ENCODE data around the gene NDUFS6.

The NDUFS6 gene

DNA sequence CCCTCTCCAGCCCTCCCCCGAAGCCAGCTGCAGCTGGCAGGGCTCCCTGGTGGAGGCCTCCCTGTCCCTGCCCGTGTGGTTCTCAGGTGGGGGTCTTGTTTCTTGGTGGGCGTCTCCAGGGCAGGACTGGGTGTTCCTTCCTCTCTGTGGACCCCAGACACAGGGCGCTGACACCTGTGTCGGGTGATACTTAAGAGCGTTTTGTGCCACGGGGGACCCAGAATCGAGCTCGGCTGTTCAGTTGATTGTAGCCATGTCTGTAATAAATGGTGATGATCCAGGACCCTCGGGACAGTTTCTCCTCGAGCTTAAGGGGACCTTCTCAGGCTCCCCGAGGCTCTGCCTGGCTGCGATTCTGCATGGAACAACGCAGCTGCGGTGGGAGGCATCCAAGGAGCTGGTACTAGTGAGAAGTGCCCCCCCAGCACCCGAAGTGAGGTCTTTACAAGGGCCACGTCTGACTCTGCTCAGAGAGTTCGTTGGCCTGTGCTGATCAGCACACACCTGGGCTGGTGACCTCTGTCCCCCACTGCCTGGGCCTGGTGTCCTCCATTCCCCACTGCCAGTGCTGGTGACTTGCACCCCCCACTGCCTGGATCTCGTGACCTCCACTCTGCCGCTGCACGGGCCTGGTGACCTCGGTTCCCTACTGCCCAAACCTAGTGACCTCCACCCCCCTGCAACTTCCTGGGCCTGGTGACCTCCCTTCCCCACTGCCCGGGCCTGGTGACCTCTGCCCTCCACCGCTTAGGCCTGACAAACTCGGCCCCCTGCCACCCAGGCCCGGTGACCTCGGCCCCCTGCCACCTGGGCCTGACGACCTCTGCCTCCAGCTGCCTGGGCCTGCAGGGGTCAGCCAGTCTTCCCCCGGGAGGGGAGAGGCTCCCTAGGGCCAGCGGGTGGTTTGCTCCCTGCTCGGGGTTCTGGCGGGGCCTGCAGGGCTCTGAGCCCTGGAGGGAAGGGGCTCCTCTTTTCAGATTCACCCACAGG is 36.0 kb downstream of the NDUFS6 start:
- H3K79me2 ChIP-seq (ENCODE audit: control insufficient read depth, insufficient read depth, low read length, poor library complexity) = no peaks in the 10 kb centered on the region
- H3K79me1 ChIP-seq (ENCODE audit: low read length) = no peaks in the 10 kb centered on the region
- H4K8ac ChIP-seq (ENCODE audit: low read depth, low read length) = no peak overlapping the region
- no peaks in the 10 kb centered on the region for H3K36me3 ChIP-seq (ENCODE audit: control insufficient read depth in 1 of 2, insufficient read depth in 2 of 2, low read length in 2 of 2)
- no peak overlapping the region for H3K18ac ChIP-seq (ENCODE audit: low read length)
- H3K14ac ChIP-seq (ENCODE audit: low read length) = peak overlapping the region; percentile 41
- no peak overlapping the region for H3K4me2 ChIP-seq (ENCODE audit: low read length)
- no peak overlapping the region for H2BK5ac ChIP-seq (ENCODE audit: low read depth, low read length, poor library complexity)
- no peak overlapping the region for H3K9ac ChIP-seq (ENCODE audit: low read length)
- no peak overlapping the region for H3K4ac ChIP-seq (ENCODE audit: low read depth, low read length)
- H3K4me1 ChIP-seq (ENCODE audit: control insufficient read depth in 1 of 2, insufficient read depth in 2 of 2, low read length in 2 of 2) = peaks cover 18 to 26% of the 10 kb centered on the region in 2 experiments
- peak overlapping the region; percentile 8 for H3K4me3 ChIP-seq (ENCODE audit: low read depth, low read length)
- no peak overlapping the region for H2AFZ ChIP-seq (ENCODE audit: insufficient read depth, low read length, poor library complexity)
- no peaks in the 10 kb centered on the region for H3K27me3 ChIP-seq (ENCODE audit: insufficient read depth, low read length)
- no peak overlapping the region for H2BK12ac ChIP-seq (ENCODE audit: low read length)
- no peak overlapping the region for H2BK120ac ChIP-seq (ENCODE audit: insufficient read depth, low read length, poor library complexity)
- peak overlapping the region; percentile 33 for H4K91ac ChIP-seq (ENCODE audit: low read depth, low read length)
- no peak overlapping the region for H4K12ac ChIP-seq (ENCODE audit: low read depth, low read length)
- H2AK5ac ChIP-seq (ENCODE audit: low read length) = no peak overlapping the region
- H3K9me3 ChIP-seq (ENCODE audit: insufficient read depth, low read depth, low read length) = peaks cover 3% of the 10 kb centered on the region
- DNase-seq = no peak
- no CpG with 5 or more reads among the region's 32 CpGs for WGBS (ENCODE audit: extremely low coverage, insufficient coverage, insufficient read length)
- H3K23ac ChIP-seq (ENCODE audit: low read length) = no peak overlapping the region
- H3K27ac ChIP-seq (ENCODE audit: low read depth, low read length) = no peak overlapping the region

DNA sequence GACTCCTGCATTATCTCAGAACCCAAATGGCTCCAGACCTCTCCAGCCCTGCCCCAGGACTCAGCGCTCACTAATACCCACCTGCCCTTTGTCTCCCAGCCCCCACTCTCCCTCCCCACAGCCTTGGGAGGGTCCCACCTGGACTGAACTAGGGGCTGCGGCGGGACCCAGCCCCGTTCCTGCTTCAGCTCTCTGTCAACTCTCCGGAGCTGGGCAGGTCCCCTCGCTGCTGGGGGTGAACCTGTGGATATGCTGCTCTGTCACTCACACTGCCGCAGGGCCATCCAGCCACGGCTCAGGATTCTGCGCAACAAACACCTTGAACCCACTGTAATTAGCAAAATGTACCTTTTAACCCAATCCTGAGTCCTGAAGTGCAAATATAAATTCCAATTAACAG is 36.8 kb downstream of the NDUFS6 start:
- WGBS (ENCODE audit: extremely low coverage, insufficient coverage, insufficient read length) = no CpG with 5 or more reads among the region's 9 CpGs
- H4K12ac ChIP-seq (ENCODE audit: low read depth, low read length) = no peak overlapping the region
- no peak for DNase-seq

DNA sequence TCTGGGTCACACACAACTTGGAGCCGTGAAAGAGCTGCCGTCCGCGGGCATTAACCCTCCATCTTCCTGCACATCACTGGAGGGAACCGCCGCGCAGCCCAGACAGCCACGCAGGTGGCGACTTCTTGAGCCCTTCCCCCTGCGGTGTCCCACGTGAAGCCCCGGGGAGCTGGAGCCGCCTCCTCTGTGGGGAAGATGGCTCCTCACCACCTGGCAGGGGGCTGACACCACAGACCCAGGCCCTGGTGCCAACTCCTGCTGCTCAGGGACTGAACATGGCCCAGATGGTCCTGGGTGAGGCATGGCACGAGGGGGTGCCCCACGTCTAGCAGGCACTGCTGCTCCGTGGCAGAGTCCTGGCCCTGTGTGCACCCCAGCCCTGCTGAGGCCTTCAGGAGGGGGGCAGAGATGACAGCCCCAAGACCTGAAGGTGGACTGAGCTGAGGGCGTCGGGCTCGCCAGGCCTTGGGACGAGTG is 38.9 kb downstream of the NDUFS6 start:
- H3K9me3 ChIP-seq (ENCODE audit: insufficient read depth, low read depth, low read length) = peaks cover 3% of the 10 kb centered on the region
- no peak overlapping the region for H4K91ac ChIP-seq (ENCODE audit: low read depth, low read length)
- no peak overlapping the region for H2BK12ac ChIP-seq (ENCODE audit: low read length)
- no peak overlapping the region for H3K14ac ChIP-seq (ENCODE audit: low read length)
- no peak overlapping the region for H2AK5ac ChIP-seq (ENCODE audit: low read length)
- H3K79me1 ChIP-seq (ENCODE audit: low read length) = no peaks in the 10 kb centered on the region
- WGBS (ENCODE audit: extremely low coverage, insufficient coverage, insufficient read length) = no CpG with 5 or more reads among the region's 20 CpGs
- H3K23ac ChIP-seq (ENCODE audit: low read length) = no peak overlapping the region
- no peak overlapping the region for H4K12ac ChIP-seq (ENCODE audit: low read depth, low read length)
- no peak overlapping the region for H2BK120ac ChIP-seq (ENCODE audit: insufficient read depth, low read length, poor library complexity)
- H3K18ac ChIP-seq (ENCODE audit: low read length) = no peak overlapping the region
- no peak overlapping the region for H3K9ac ChIP-seq (ENCODE audit: low read length)
- DNase-seq = no peak
- H3K4me1 ChIP-seq (ENCODE audit: control insufficient read depth in 1 of 2, insufficient read depth in 2 of 2, low read length in 2 of 2) = peaks cover 15 to 22% of the 10 kb centered on the region in 2 experiments
- no peaks in the 10 kb centered on the region for H3K79me2 ChIP-seq (ENCODE audit: control insufficient read depth, insufficient read depth, low read length, poor library complexity)
- no peak overlapping the region for H3K27ac ChIP-seq (ENCODE audit: low read depth, low read length)
- H3K4ac ChIP-seq (ENCODE audit: low read depth, low read length) = no peak overlapping the region
- H4K8ac ChIP-seq (ENCODE audit: low read depth, low read length) = no peak overlapping the region
- no peak overlapping the region for H2AFZ ChIP-seq (ENCODE audit: insufficient read depth, low read length, poor library complexity)
- H2BK5ac ChIP-seq (ENCODE audit: low read depth, low read length, poor library complexity) = no peak overlapping the region
- no peak overlapping the region for H3K4me2 ChIP-seq (ENCODE audit: low read length)
- no peaks in the 10 kb centered on the region for H3K27me3 ChIP-seq (ENCODE audit: insufficient read depth, low read length)
- H3K36me3 ChIP-seq (ENCODE audit: control insufficient read depth in 1 of 2, insufficient read depth in 2 of 2, low read length in 2 of 2) = no peaks in the 10 kb centered on the region
- H3K4me3 ChIP-seq (ENCODE audit: low read depth, low read length) = no peak overlapping the region

More for the DNA sequence above, 36.8 kb downstream of the NDUFS6 start:
- Histone ChIP-seq H2BK12ac (ENCODE audit: low read length) (no peak overlapping the region), H2AFZ (ENCODE audit: insufficient read depth, low read length, poor library complexity) (no peak overlapping the region), H3K18ac (ENCODE audit: low read length) (no peak overlapping the region), H2BK5ac (ENCODE audit: low read depth, low read length, poor library complexity) (no peak overlapping the region), H2AK5ac (ENCODE audit: low read length) (no peak overlapping the region), H3K9ac (ENCODE audit: low read length) (no peak overlapping the region), H3K14ac (ENCODE audit: low read length) (no peak overlapping the region), H3K79me1 (ENCODE audit: low read length) (no peaks in the 10 kb centered on the region), H3K4me3 (ENCODE audit: low read depth, low read length) (no peak overlapping the region), H3K79me2 (ENCODE audit: control insufficient read depth, insufficient read depth, low read length, poor library complexity) (no peaks in the 10 kb centered on the region), H3K23ac (ENCODE audit: low read length) (no peak overlapping the region), H4K91ac (ENCODE audit: low read depth, low read length) (no peak overlapping the region), H2BK120ac (ENCODE audit: insufficient read depth, low read length, poor library complexity) (no peak overlapping the region), H3K4me1 (ENCODE audit: control insufficient read depth in 1 of 2, insufficient read depth in 2 of 2, low read length in 2 of 2) (peaks cover 15 to 22% of the 10 kb centered on the region in 2 experiments), H3K4ac (ENCODE audit: low read depth, low read length) (no peak overlapping the region), H3K36me3 (ENCODE audit: control insufficient read depth in 1 of 2, insufficient read depth in 2 of 2, low read length in 2 of 2) (no peaks in the 10 kb centered on the region), H3K27ac (ENCODE audit: low read depth, low read length) (no peak overlapping the region), H3K9me3 (ENCODE audit: insufficient read depth, low read depth, low read length) (peaks cover 3% of the 10 kb centered on the region), H3K4me2 (ENCODE audit: low read length) (no peak overlapping the region), H3K27me3 (ENCODE audit: insufficient read depth, low read length) (no peaks in the 10 kb centered on the region), H4K8ac (ENCODE audit: low read depth, low read length) (no peak overlapping the region)

DNA sequence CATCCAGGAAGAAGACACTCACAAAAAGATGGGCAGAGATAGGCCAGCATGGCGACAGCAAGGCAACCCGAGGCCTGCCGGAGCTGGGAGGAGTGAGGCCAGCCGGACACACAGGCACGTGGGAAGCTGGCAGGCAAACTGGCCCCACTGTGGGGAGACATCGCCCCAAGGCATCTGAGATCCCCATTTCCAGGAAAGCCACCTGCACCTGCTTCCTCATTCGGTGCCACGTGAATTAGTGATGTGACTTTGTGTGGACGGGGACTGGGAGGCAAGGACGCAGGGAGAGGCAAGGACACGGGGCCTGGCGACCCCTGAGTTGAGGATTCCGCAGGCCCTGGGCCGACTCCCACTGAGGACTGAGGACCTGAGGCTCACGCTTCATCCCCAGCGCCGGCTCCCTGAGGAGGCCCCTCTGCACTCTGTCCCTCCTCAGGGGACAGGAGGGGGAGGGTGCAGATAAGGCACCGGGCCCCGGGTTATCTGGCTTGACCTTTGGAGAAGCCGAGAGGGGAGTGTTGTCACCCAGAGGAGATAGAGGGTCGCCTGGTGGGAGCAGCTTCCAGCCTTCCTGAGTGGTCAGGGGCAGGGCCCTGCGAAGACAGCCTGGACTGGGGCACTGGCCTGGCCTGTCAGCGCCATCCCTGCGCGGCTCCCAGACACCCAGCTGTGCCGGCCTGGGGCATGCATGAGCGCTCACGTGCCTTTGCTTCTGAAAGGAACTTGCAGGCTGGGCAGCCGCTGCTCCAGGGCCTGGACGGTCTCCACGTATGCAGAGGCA is 39.7 kb downstream of the NDUFS6 start:
- no CpG with 5 or more reads among the region's 31 CpGs for WGBS (ENCODE audit: extremely low coverage, insufficient coverage, insufficient read length)

More for the DNA sequence above, 39.7 kb downstream of the NDUFS6 start:
- Histone ChIP-seq H2BK12ac (ENCODE audit: low read length) (no peak overlapping the region), H2BK5ac (ENCODE audit: low read depth, low read length, poor library complexity) (no peak overlapping the region), H3K27me3 (ENCODE audit: insufficient read depth, low read length) (no peaks in the 10 kb centered on the region), H3K23ac (ENCODE audit: low read length) (no peak overlapping the region), H2BK120ac (ENCODE audit: insufficient read depth, low read length, poor library complexity) (no peak overlapping the region), H3K79me2 (ENCODE audit: control insufficient read depth, insufficient read depth, low read length, poor library complexity) (no peaks in the 10 kb centered on the region), H3K27ac (ENCODE audit: low read depth, low read length) (no peak overlapping the region), H3K79me1 (ENCODE audit: low read length) (no peaks in the 10 kb centered on the region), H3K4ac (ENCODE audit: low read depth, low read length) (no peak overlapping the region), H4K8ac (ENCODE audit: low read depth, low read length) (no peak overlapping the region), H3K18ac (ENCODE audit: low read length) (no peak overlapping the region), H4K91ac (ENCODE audit: low read depth, low read length) (no peak overlapping the region), H3K36me3 (ENCODE audit: control insufficient read depth in 1 of 2, insufficient read depth in 2 of 2, low read length in 2 of 2) (no peaks in the 10 kb centered on the region), H2AFZ (ENCODE audit: insufficient read depth, low read length, poor library complexity) (no peak overlapping the region), H2AK5ac (ENCODE audit: low read length) (no peak overlapping the region), H3K4me1 (ENCODE audit: control insufficient read depth in 1 of 2, insufficient read depth in 2 of 2, low read length in 2 of 2) (peaks cover 15 to 22% of the 10 kb centered on the region in 2 experiments), H3K14ac (ENCODE audit: low read length) (no peak overlapping the region), H3K9ac (ENCODE audit: low read length) (no peak overlapping the region), H4K12ac (ENCODE audit: low read depth, low read length) (no peak overlapping the region), H3K9me3 (ENCODE audit: insufficient read depth, low read depth, low read length) (peaks cover 3% of the 10 kb centered on the region), H3K4me2 (ENCODE audit: low read length) (no peak overlapping the region), H3K4me3 (ENCODE audit: low read depth, low read length) (no peak overlapping the region)
- no peak for DNase-seq
